Neural cell (in vitro differentiated cells): ENCODE measurements around the gene BCL2L12. TPM values are rescaled to one million over a fixed set of nuclear protein-coding genes. Genes with fewer than 3 reads are reported as not detected.

Experiments used
- H2AFZ ChIP-seq: fragments of 200-600, 300-800 bp; sonication (generic), shearing (Covaris generic); 2 replicates; pipeline ENCODE4 v1.6.0; 2014; ENCODE audit warnings: low read depth, mild to moderate bottlenecking, antibody characterized with exemption, low read length, moderate library complexity
- H3F3A ChIP-seq: fragments of 200-600 bp; shearing (Covaris generic); 2 replicates; pipeline ENCODE4 v1.6.1; 2016; ENCODE audit warnings: mild to moderate bottlenecking, moderate library complexity, mixed read lengths, antibody characterized with exemption, low read length; ENCODE audit not compliant: insufficient read depth, poor library complexity, severe bottlenecking
- H3K27ac ChIP-seq: fragments of 200-600, 300-800 bp; sonication (generic), shearing (Covaris generic); 2 replicates; pipeline ENCODE4 v1.5.1; 2014; ENCODE audit warnings: mild to moderate bottlenecking, low read length, moderate library complexity
- H3K27me3 ChIP-seq: fragments of 300-800, 200-600 bp; sonication (generic), shearing (Covaris generic); 2 replicates; pipeline ENCODE4 v1.6.0; 2014; ENCODE audit warnings: mild to moderate bottlenecking, low read depth, low read length, moderate library complexity; ENCODE audit not compliant: insufficient read depth
- H3K36me3 ChIP-seq: fragments of 300-800, 200-600 bp; sonication (generic), shearing (Covaris generic); 2 replicates; pipeline ENCODE4 v1.5.1; 2014; ENCODE audit warnings: mild to moderate bottlenecking, antibody characterized with exemption, low read length, moderate library complexity; ENCODE audit not compliant: insufficient read depth
- H3K4me2 ChIP-seq: fragments of 300-800, 200-600 bp; sonication (generic), shearing (Covaris generic); 2 replicates; pipeline ENCODE4 v1.6.0; 2014; ENCODE audit warnings: mild to moderate bottlenecking, low read length
- H3K4me3 ChIP-seq: fragments of 300-800, 200-600 bp; sonication (generic), shearing (Covaris generic); 2 replicates; pipeline ENCODE4 v1.5.1; 2014; ENCODE audit warnings: mild to moderate bottlenecking, low read length, moderate library complexity
- H3K79me2 ChIP-seq: fragments of 200-600 bp; shearing (Covaris generic); replicated peaks from 2 replicates; pipeline ENCODE4 v1.6.0; 2014; ENCODE audit warnings: mild to moderate bottlenecking, low read length, moderate library complexity; ENCODE audit not compliant: insufficient read depth
- H3K9ac ChIP-seq: fragments of 300-800, 200-600 bp; sonication (generic), shearing (Covaris generic); 2 replicates; pipeline ENCODE4 v1.6.1; 2016; ENCODE audit warnings: mild to moderate bottlenecking, low read length, mixed read lengths
- H3K9me2 ChIP-seq: fragments of 200-600 bp; shearing (Covaris generic); 2 replicates; pipeline ENCODE4 v1.6.1; 2016; ENCODE audit warnings: mild to moderate bottlenecking, low read length, mixed read lengths; ENCODE audit not compliant: insufficient read depth
- H3K9me3 ChIP-seq: fragments of 200-600, 300-800 bp; sonication (generic), shearing (Covaris generic); 2 replicates; pipeline ENCODE4 v1.6.1; 2016; ENCODE audit warnings: mild to moderate bottlenecking, mixed run types, low read length, moderate library complexity, mixed read lengths
- H4K20me1 ChIP-seq: fragments of 200-600 bp; shearing (Covaris generic); 2 replicates; pipeline ENCODE4 v1.6.1; 2016; ENCODE audit warnings: mild to moderate bottlenecking, mixed run types; ENCODE audit not compliant: insufficient read depth
- CTCF ChIP-seq: fragments of 450-650 bp; IDR thresholded peaks from 2 replicates; pipeline ENCODE4 v1.5.1; 2014; ENCODE audit warnings: antibody characterized with exemption, mild to moderate bottlenecking, moderate library complexity; ENCODE audit not compliant: poor library complexity, severe bottlenecking
- EP300 ChIP-seq: fragments of 450-650 bp; conservative IDR thresholded peaks from 2 replicates; pipeline ENCODE4 v1.6.1; 2014; ENCODE audit warnings: antibody characterized with exemption, mild to moderate bottlenecking, moderate library complexity; ENCODE audit not compliant: poor library complexity, severe bottlenecking
- EZH2 ChIP-seq: fragments of 200-600, 300-800 bp; shearing (Covaris generic), sonication (generic); IDR thresholded peaks from 2 replicates; pipeline ENCODE4 v1.6.1; 2014; ENCODE audit warnings: antibody characterized with exemption, low read length, borderline replicate concordance, mild to moderate bottlenecking; ENCODE audit not compliant: insufficient read depth, poor library complexity, severe bottlenecking
- MXI1 ChIP-seq: fragments of 450-650 bp; conservative IDR thresholded peaks from 2 replicates; pipeline ENCODE4 v1.6.1; 2014; ENCODE audit warnings: antibody characterized with exemption, mild to moderate bottlenecking; ENCODE audit not compliant: poor library complexity, severe bottlenecking
- POLR2AphosphoS5 ChIP-seq: IDR thresholded peaks from 2 replicates; pipeline ENCODE4 v1.6.1; 2012
- RAD21 ChIP-seq: fragments of 450-650 bp; conservative IDR thresholded peaks from 2 replicates; pipeline ENCODE4 v1.6.1; 2014; ENCODE audit warnings: antibody characterized with exemption, mild to moderate bottlenecking, moderate library complexity
- REST ChIP-seq: IDR thresholded peaks from 2 replicates; pipeline ENCODE4 v1.6.1; 2012; ENCODE audit warnings: borderline replicate concordance
- SMC3 ChIP-seq: fragments of 450-650 bp; conservative IDR thresholded peaks from 2 replicates; pipeline ENCODE4 v1.6.1; 2014; ENCODE audit warnings: antibody characterized with exemption, mild to moderate bottlenecking, moderate library complexity; ENCODE audit not compliant: poor library complexity
- TAF1 ChIP-seq: IDR thresholded peaks from 2 replicates; pipeline ENCODE4 v1.6.1; 2012; ENCODE audit warnings: low read depth
- polyA plus RNA-seq: library from polyadenylated mRNA; depleted of rRNA; stranded (reverse); fragments of >200 nt; gene quantifications from 2 replicates; pipeline ENCODE4 v1.2.3, GENCODE V29; 2014

BCL2L12 gene
- polyA plus RNA-seq, 1 donor from 2014 or later: 1.1 TPM

- no peaks in the 10 kb centered on the region for H3K9me2 ChIP-seq
- H3K4me3 ChIP-seq: peak within 1 kb of the TSS; percentile 76
- H3K4me2 ChIP-seq: peak within 1 kb of the TSS; percentile 90
- peaks cover 5% of the 10 kb centered on the region for H3F3A ChIP-seq
- peak within 1 kb of the TSS; percentile 90 for H3K27ac ChIP-seq
- no peaks in the 10 kb centered on the region for H4K20me1 ChIP-seq
- TF ChIP-seq RAD21 (no peak), EP300 (peak; percentile 68), EZH2 (no peak), POLR2AphosphoS5 (peak; percentile 75), MXI1 (peak; percentile 37)
- H2AFZ ChIP-seq: peak within 1 kb of the TSS; percentile 69
- H3K9me3 ChIP-seq: no peaks in the 10 kb centered on the region
- no peaks in the 10 kb centered on the region for H3K27me3 ChIP-seq
- peak within 1 kb of the TSS; percentile 98 for H3K9ac ChIP-seq
- no peaks in the 10 kb centered on the region for H3K36me3 ChIP-seq
- peaks cover 25% of the 10 kb centered on the region for H3K79me2 ChIP-seq
These were observed 23.8 kb upstream of the BCL2L12 start, which contains the start of gene SCAF1 for GRCh38 chr19:49641688-49642491. TSS of gene SCAF1 (plus strand) at chr19:49642209. CDS start at chr19:49645027, 2,818 bp downstream.

GRCh38 chr19:49642492-49643035, 23.2 kb upstream of the BCL2L12 start:
- TF ChIP-seq POLR2AphosphoS5: no peak
- Histone ChIP-seq H2AFZ (peak overlapping the region; percentile 69), H3K9ac (peak overlapping the region; percentile 98), H4K20me1 (no peaks in the 10 kb centered on the region), H3K79me2 (peaks cover 25% of the 10 kb centered on the region), H3K36me3 (no peaks in the 10 kb centered on the region), H3K9me3 (no peaks in the 10 kb centered on the region), H3K4me2 (peak overlapping the region; percentile 90), H3K9me2 (no peaks in the 10 kb centered on the region), H3F3A (peaks cover 5% of the 10 kb centered on the region), H3K27ac (peak overlapping the region; percentile 90), H3K27me3 (no peaks in the 10 kb centered on the region), H3K4me3 (peak overlapping the region; percentile 76)

GRCh38 chr19:49643466-49643865, 22.3 kb upstream of the BCL2L12 start:
- Histone ChIP-seq H3K27ac (no peak overlapping the region), H3K27me3 (no peaks in the 10 kb centered on the region), H4K20me1 (no peaks in the 10 kb centered on the region), H3K36me3 (no peaks in the 10 kb centered on the region), H3F3A (peaks cover 5% of the 10 kb centered on the region), H3K4me2 (peak overlapping the region; percentile 90), H3K9ac (no peak overlapping the region), H3K9me2 (no peaks in the 10 kb centered on the region), H3K79me2 (peaks cover 25% of the 10 kb centered on the region), H2AFZ (no peak overlapping the region), H3K9me3 (no peaks in the 10 kb centered on the region), H3K4me3 (peak overlapping the region; percentile 76)
- no peak for TF ChIP-seq POLR2AphosphoS5
- no peak for TF ChIP-seq RAD21
- no peak for TF ChIP-seq TAF1
- no peak for TF ChIP-seq SMC3
- TF ChIP-seq EZH2: no peak
- no peak for TF ChIP-seq REST
- no peak for TF ChIP-seq MXI1
- TF ChIP-seq EP300: no peak
- TF ChIP-seq CTCF: no peak
